NCI-H1694 treated with DMSO at 0.1 percent for 48 hours (cell line): Measurements from ENCODE around the gene CIAO2B.

Experiments
- DNase-seq: peaks from one replicate; lab custom pipeline; 2025; lab: John Stamatoyannopoulos, UW

The CIAO2B gene

GRCh38 chr16:66919569-66920298, 14.5 kb downstream of the CIAO2B start:
- DNase-seq, result no peak

GRCh38 chr16:66918803-66919568, 15.2 kb downstream of the CIAO2B start, which contains the start of gene CDH16:
Gene CDH16 (minus strand): TSS chr16:66918885. CDS start chr16:66918065, 820 bp downstream.
- DNase-seq, result no peak

GRCh38 chr16:66918355-66918754, 15.8 kb downstream of the CIAO2B start:
- DNase-seq, result no peak

GRCh38 chr16:66917741-66918140, 16.5 kb downstream of the CIAO2B start:
- no peak for DNase-seq

- no peak for DNase-seq
These were observed 17.7 kb downstream of the CIAO2B start for GRCh38 chr16:66916518-66916917.

GRCh38 chr16:66915041-66915440, 19.2 kb downstream of the CIAO2B start:
- DNase-seq, result no peak

GRCh38 chr16:66914541-66914940, 19.7 kb downstream of the CIAO2B start:
- DNase-seq, result no peak

- no peak for DNase-seq
These were observed 20.5 kb downstream of the CIAO2B start for GRCh38 chr16:66913711-66914110.

GRCh38 chr16:66913081-66913480, 21.1 kb downstream of the CIAO2B start:
- no peak for DNase-seq

- no peak for DNase-seq
These were observed 22.4 kb downstream of the CIAO2B start for GRCh38 chr16:66911801-66912200.

GRCh38 chr16:66911112-66911511, 23.1 kb downstream of the CIAO2B start:
- no peak for DNase-seq

- DNase-seq, result no peak
These were observed 23.8 kb downstream of the CIAO2B start for GRCh38 chr16:66910175-66910940.

- no peak for DNase-seq
These were observed 25.2 kb downstream of the CIAO2B start for GRCh38 chr16:66908762-66909559.

GRCh38 chr16:66908116-66908515, 26.1 kb downstream of the CIAO2B start:
- no peak for DNase-seq

GRCh38 chr16:66906916-66907836, 27.0 kb downstream of the CIAO2B start:
- DNase-seq, result no peak

GRCh38 chr16:66905633-66906539, 28.3 kb downstream of the CIAO2B start:
- DNase-seq, result no peak

GRCh38 chr16:66904846-66905632, 29.2 kb downstream of the CIAO2B start:
- no peak for DNase-seq

GRCh38 chr16:66904428-66904845, 29.8 kb downstream of the CIAO2B start:
- no peak for DNase-seq
